GM12878 (cell line): ENCODE measurements around the gene ATP6V0D1. TPM values are rescaled to one million over a fixed set of nuclear protein-coding genes. Genes with fewer than 3 reads are reported as not detected.

Source experiments
- ATAC-seq: fragments of 200-7000 bp; cut with Tn5 transposase; 3 replicates; pipeline ENCODE4 v1.9.1; 2020; ENCODE audit warnings: mild to moderate bottlenecking, moderate library complexity
- BruUV-seq: library from RNA; stranded (reverse); fragments of 400-500 nt; replicated peaks from 2 replicates; lab custom pipeline; 2021; lab: Mats Ljungman, UMichigan
- CTCF ChIA-PET: fragments of 300-600 bp; sonication (Branson Sonifier 250); formaldehyde crosslinking; extraction: SDS; loops from one replicate; lab custom pipeline; 2021; ENCODE audit warnings: inconsistent platforms; lab: Yijun Ruan, JAX
- POLR2A ChIA-PET: fragments of 350-600 bp; formaldehyde crosslinking; extraction: SDS; loops from one replicate; lab custom pipeline; 2021; ENCODE audit warnings: inconsistent platforms; lab: Charles Lee
- RAD21 ChIA-PET: fragments of 300-600 bp; sonication (Branson Sonifier 250); formaldehyde crosslinking; loops from one replicate; lab custom pipeline; 2023; ENCODE audit warnings: antibody characterized with exemption; ENCODE audit not compliant: unreplicated experiment; lab: Charles Lee
- SMC1A ChIA-PET: fragments of 300-600 bp; sonication (Branson Sonifier 250); formaldehyde crosslinking; loops from one replicate; lab custom pipeline; 2023; ENCODE audit not compliant: unreplicated experiment, uncharacterized antibody; lab: Charles Lee
- DNase-seq: peaks from one replicate; pipeline ENCODE4 v3.0.0-alpha.2; 2011; ENCODE audit warnings: low read depth, low spot score
- FAIRE-seq: peaks from 3 replicates; lab custom pipeline; 2011; peaks lifted over from hg19 to GRCh38; lab: Jason Lieb, UNC
- H2AFZ ChIP-seq: 2 replicates; pipeline ENCODE4 v1.6.0; 2011; ENCODE audit warnings: low read depth, low read length, control low read depth; ENCODE audit not compliant: control insufficient read depth
- H3K27ac ChIP-seq: 2 replicates; pipeline ENCODE4 v1.5.1; 2011; ENCODE audit warnings: control low read depth; ENCODE audit not compliant: control insufficient read depth, insufficient read depth
- H3K27me3 ChIP-seq, 2 experiments: replicated peaks in 1 of 2; 2 replicates each; pipeline versions ENCODE4 v1.6.0 to v1.6.1; 2011; ENCODE audit warnings: low read length in 1 of 2; ENCODE audit not compliant: control insufficient read depth in 2 of 2, insufficient read depth in 2 of 2
- H3K36me3 ChIP-seq, 2 experiments: 2 replicates each; pipeline ENCODE4 v1.5.1; 2011; ENCODE audit warnings: low read length in 1 of 2; ENCODE audit not compliant: control insufficient read depth in 2 of 2, insufficient read depth in 2 of 2
- H3K4me1 ChIP-seq: 2 replicates; pipeline ENCODE4 v1.6.1; 2011; ENCODE audit warnings: mild to moderate bottlenecking, low read length, moderate library complexity, mixed read lengths; ENCODE audit not compliant: control insufficient read depth, insufficient read depth
- H3K4me2 ChIP-seq: 2 replicates; pipeline ENCODE4 v1.6.0; 2011; ENCODE audit warnings: control low read depth; ENCODE audit not compliant: control insufficient read depth, insufficient read depth
- H3K4me3 ChIP-seq: fragments of 200-600 bp; sonication (generic); 2 replicates; pipeline ENCODE4 v1.5.1; 2016
- H3K79me2 ChIP-seq: 2 replicates; pipeline ENCODE4 v1.6.0; 2011; ENCODE audit warnings: low read length; ENCODE audit not compliant: control insufficient read depth, insufficient read depth
- H3K9ac ChIP-seq: 2 replicates; pipeline ENCODE4 v1.8.0; 2011; ENCODE audit warnings: low read length, control low read depth, mixed read lengths; ENCODE audit not compliant: control insufficient read depth, insufficient read depth
- H3K9me3 ChIP-seq: replicated peaks from 3 replicates; pipeline ENCODE4 v1.5.1; 2011; ENCODE audit warnings: mild to moderate bottlenecking, low read length; ENCODE audit not compliant: control insufficient read depth, insufficient read depth
- H4K20me1 ChIP-seq: 2 replicates; pipeline ENCODE4 v1.6.0; 2011; ENCODE audit not compliant: control insufficient read depth, insufficient read depth
- CBX5 ChIP-seq: sonication (generic); IDR thresholded peaks from 2 replicates; pipeline ENCODE4 v1.6.1; 2016; ENCODE audit warnings: low read depth, moderate library complexity, mild to moderate bottlenecking, inconsistent platforms
- WGBS: methylation state at CpG from one replicate; pipeline ENCODE4 v1.1.6; 2016; ENCODE audit warnings: low lambda C conversion rate; ENCODE audit not compliant: insufficient replicate concordance, insufficient coverage; ENCODE audit errors: missing lambda C conversion rate; 5-methylcytosine and 5-hydroxymethylcytosine counted together
- in situ Hi-C: fragments of 300-500 bp; cut with MboI; formaldehyde crosslinking; loops from 9 replicates; pipeline ENCODE4 v1.14.3; 2018; ENCODE audit warnings: mixed read lengths
- intact Hi-C: fragments of 100-400 bp; cut with micrococcal nuclease; formaldehyde crosslinking; loops from one replicate; pipeline ENCODE4 v1.14.2; 2022; ENCODE audit not compliant: unreplicated experiment
- polyA plus RNA-seq, 11 experiments: library from polyadenylated mRNA; depleted of rRNA in 4 of 11; unstranded in 6 of 11; stranded (reverse) in 5 of 11; fragments of >200 nt; fragmentation: Nextera tagmentation in 4 of 11; fragmentation: Illumina TruSeq in 1 of 11; extraction: Ambion mirVana in 4 of 11; extraction: Trizol in 1 of 11; gene quantifications; 1 replicate in 1 of 11; 2 replicates in 10 of 11; pipeline versions ENCODE4 v1.2.1 to v1.2.3, GENCODE V29; 2011 to 2016; ENCODE audit warnings: inconsistent platforms in 2 of 11, missing spikeins in 2 of 11, low read depth in 1 of 11
- total RNA-seq, 4 experiments: library from RNA; depleted of rRNA in 3 of 4; stranded (reverse); fragments of >200 nt in 3 of 4; fragmentation: Illumina TruSeq in 1 of 4; extraction: Trizol in 1 of 4; gene quantifications; 2 replicates each; pipeline versions ENCODE4 v1.2.1 to v1.2.3, GENCODE V29; 2013 to 2021
- TF ChIP-seq, protein P1 (sequence below): IDR thresholded peaks from 2 replicates; pipeline ENCODE4 v1.6.1; 2011; ENCODE audit warnings: mild to moderate bottlenecking, low read depth, low read length, moderate library complexity; ENCODE audit not compliant: insufficient replicate concordance
- TF ChIP-seq, protein P2 (sequence below): IDR thresholded peaks from 2 replicates; pipeline ENCODE4 v1.6.1; 2011; ENCODE audit warnings: borderline replicate concordance, low read depth, mild to moderate bottlenecking, moderate library complexity, low read length; ENCODE audit not compliant: insufficient read depth, poor library complexity, severe bottlenecking

Gene ATP6V0D1
- total and polyA plus RNA-seq, 10 of the 15 experiments (the other 5 are each of a cell fraction or from before 2014, with no cell fraction given) = 28.1 to 141 (median 70.3) TPM

DNA sequence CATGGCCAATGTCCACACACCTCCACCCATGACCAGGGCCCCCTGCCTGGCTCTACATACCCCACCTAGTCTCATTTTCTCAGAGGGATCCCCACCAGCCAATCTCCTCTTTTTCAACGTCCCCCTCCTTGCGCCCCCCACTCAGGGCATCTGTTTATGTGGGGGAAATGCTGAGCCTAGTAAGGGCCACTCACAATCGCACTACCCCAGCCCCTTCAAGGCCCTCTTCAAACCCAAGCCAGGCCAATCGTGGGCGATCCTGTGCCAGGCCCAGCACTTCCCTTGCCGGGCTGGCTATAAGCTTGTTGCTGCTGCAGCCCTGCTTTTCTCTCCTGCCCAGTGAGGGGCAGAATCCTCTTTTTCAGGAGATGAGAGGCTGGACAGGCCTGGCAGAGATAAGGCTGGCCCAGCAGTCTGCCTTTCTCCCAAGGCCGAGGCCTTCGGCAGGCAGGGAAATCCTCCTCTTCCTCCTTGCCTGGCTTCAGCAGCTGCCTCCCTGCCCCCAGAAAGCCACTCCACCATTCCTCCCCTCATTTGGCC is 33.9 kb downstream of the ATP6V0D1 start:
- ChIA-PET CTCF (interaction anchor here (0.6 to 7.7 kb wide), 15 partner anchors 9 to 186 kb away, joined by 3 to 84 read pairs (median 4); no protein-coding TSS in a partner anchor), SMC1A (interaction anchor here (1.3 to 2.5 kb wide), 3 partner anchors 17 to 19 kb away, joined by 3 to 13 read pairs (median 8); no protein-coding TSS in a partner anchor), POLR2A (no interaction called here), RAD21 (interaction anchor here (1.0 to 1.9 kb wide), 5 partner anchors 18 to 186 kb away, joined by 3 to 18 read pairs (median 4); no protein-coding TSS in a partner anchor)
- BruUV-seq = no TSS peak
- WGBS = 96% methylated on average over 8 of the region's 8 CpGs
- in situ Hi-C loops (no loop called here), intact Hi-C loops (loop anchor here (1.0 kb wide), 1 partner anchor 19 kb away; no protein-coding TSS in a partner anchor)
- TF ChIP-seq, protein P1, sequence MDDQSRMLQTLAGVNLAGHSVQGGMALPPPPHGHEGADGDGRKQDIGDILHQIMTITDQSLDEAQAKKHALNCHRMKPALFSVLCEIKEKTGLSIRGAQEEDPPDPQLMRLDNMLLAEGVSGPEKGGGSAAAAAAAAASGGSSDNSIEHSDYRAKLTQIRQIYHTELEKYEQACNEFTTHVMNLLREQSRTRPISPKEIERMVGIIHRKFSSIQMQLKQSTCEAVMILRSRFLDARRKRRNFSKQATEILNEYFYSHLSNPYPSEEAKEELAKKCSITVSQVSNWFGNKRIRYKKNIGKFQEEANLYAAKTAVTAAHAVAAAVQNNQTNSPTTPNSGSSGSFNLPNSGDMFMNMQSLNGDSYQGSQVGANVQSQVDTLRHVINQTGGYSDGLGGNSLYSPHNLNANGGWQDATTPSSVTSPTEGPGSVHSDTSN = peak; percentile 27
- TF ChIP-seq, protein P2, sequence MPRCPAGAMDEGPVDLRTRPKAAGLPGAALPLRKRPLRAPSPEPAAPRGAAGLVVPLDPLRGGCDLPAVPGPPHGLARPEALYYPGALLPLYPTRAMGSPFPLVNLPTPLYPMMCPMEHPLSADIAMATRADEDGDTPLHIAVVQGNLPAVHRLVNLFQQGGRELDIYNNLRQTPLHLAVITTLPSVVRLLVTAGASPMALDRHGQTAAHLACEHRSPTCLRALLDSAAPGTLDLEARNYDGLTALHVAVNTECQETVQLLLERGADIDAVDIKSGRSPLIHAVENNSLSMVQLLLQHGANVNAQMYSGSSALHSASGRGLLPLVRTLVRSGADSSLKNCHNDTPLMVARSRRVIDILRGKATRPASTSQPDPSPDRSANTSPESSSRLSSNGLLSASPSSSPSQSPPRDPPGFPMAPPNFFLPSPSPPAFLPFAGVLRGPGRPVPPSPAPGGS = peak; percentile 73
- no peak for TF ChIP-seq CBX5
- H3K36me3 ChIP-seq = peaks cover 7 to 16% of the 10 kb centered on the region in 2 experiments
- no peak overlapping the region for H3K27ac ChIP-seq
- no peak overlapping the region for H2AFZ ChIP-seq
- H3K79me2 ChIP-seq = no peaks in the 10 kb centered on the region
- no peaks in the 10 kb centered on the region for H3K4me1 ChIP-seq
- H3K4me2 ChIP-seq = no peak overlapping the region
- ATAC-seq (no peak), FAIRE-seq (no peak), DNase-seq (no peak)
- 0 out of 2 replicates have a peak, but pooled peaks cover 4% of the 10 kb centered on the region for H4K20me1 ChIP-seq
- no peak overlapping the region for H3K9ac ChIP-seq
- no peaks in the 10 kb centered on the region for H3K9me3 ChIP-seq
- H3K27me3 ChIP-seq = no peaks in the 10 kb centered on the region
- no peak overlapping the region for H3K4me3 ChIP-seq
